HEK293T (cell line): Measurements from ENCODE around the gene KCNH1.

Source experiments
- BHLHE40 ChIP-seq: fragments of 450-650 bp; IDR thresholded peaks from 2 replicates; pipeline ENCODE4 v1.6.1; 2016; ENCODE audit warnings: mild to moderate bottlenecking, moderate library complexity, borderline replicate concordance
- CTBP1 ChIP-seq: fragments of 450-650 bp; IDR thresholded peaks from 2 replicates; pipeline ENCODE4 v1.6.1; 2016; ENCODE audit warnings: borderline replicate concordance
- ELF4 ChIP-seq: fragments of 450-650 bp; IDR thresholded peaks from 2 replicates; pipeline ENCODE4 v1.6.1; 2017; ENCODE audit warnings: antibody characterized with exemption
- FOXA1 ChIP-seq: fragments of 450-650 bp; IDR thresholded peaks from 2 replicates; pipeline ENCODE4 v1.6.1; 2016; ENCODE audit warnings: mild to moderate bottlenecking
- FOXM1 ChIP-seq: fragments of 450-650 bp; IDR thresholded peaks from 2 replicates; pipeline ENCODE4 v1.6.1; 2017; ENCODE audit warnings: mild to moderate bottlenecking, borderline replicate concordance
- HDGF ChIP-seq: fragments of 450-650 bp; IDR thresholded peaks from 2 replicates; pipeline ENCODE4 v1.6.1; 2017; ENCODE audit warnings: antibody characterized with exemption, borderline replicate concordance
- LEF1 ChIP-seq: fragments of 450-650 bp; IDR thresholded peaks from 2 replicates; pipeline ENCODE4 v1.6.1; 2017; ENCODE audit warnings: mild to moderate bottlenecking, borderline replicate concordance
- NFRKB ChIP-seq: fragments of 450-650 bp; IDR thresholded peaks from 2 replicates; pipeline ENCODE4 v1.6.1; 2016; ENCODE audit warnings: mild to moderate bottlenecking, moderate library complexity
- SP1 ChIP-seq: fragments of 450-650 bp; IDR thresholded peaks from 2 replicates; pipeline ENCODE4 v1.6.1; 2017
- SUZ12 ChIP-seq: fragments of 450-650 bp; IDR thresholded peaks from 2 replicates; pipeline ENCODE4 v1.6.1; 2016; ENCODE audit warnings: mild to moderate bottlenecking
- TARDBP ChIP-seq: fragments of 450-650 bp; IDR thresholded peaks from 2 replicates; pipeline ENCODE4 v1.6.1; 2016
- ZNF384 ChIP-seq: fragments of 450-650 bp; IDR thresholded peaks from 2 replicates; pipeline ENCODE4 v1.6.1; 2016
- TF ChIP-seq, protein P1 (sequence below): fragments of 450-650 bp; IDR thresholded peaks from 2 replicates; pipeline ENCODE4 v1.6.1; 2016

- no peak for TF ChIP-seq CTBP1
- TF ChIP-seq SP1 = no peak
- no peak for TF ChIP-seq TARDBP
- no peak for TF ChIP-seq SUZ12
- no peak for TF ChIP-seq BHLHE40
- TF ChIP-seq FOXM1 = no peak
- no peak for TF ChIP-seq NFRKB
- TF ChIP-seq ZNF384 = no peak
- no peak for TF ChIP-seq HDGF
- no peak for TF ChIP-seq ELF4
- TF ChIP-seq FOXA1 = no peak
- TF ChIP-seq, protein P1, sequence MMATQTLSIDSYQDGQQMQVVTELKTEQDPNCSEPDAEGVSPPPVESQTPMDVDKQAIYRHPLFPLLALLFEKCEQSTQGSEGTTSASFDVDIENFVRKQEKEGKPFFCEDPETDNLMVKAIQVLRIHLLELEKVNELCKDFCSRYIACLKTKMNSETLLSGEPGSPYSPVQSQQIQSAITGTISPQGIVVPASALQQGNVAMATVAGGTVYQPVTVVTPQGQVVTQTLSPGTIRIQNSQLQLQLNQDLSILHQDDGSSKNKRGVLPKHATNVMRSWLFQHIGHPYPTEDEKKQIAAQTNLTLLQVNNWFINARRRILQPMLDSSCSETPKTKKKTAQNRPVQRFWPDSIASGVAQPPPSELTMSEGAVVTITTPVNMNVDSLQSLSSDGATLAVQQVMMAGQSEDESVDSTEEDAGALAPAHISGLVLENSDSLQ = no peak
- TF ChIP-seq LEF1 = no peak
Observed at GRCh38 chr1:210932104-210932503, 201.8 kb downstream of the KCNH1 start.
